ENCODE data around the gene RTN4RL2. TPM values are rescaled to one million over a fixed set of nuclear protein-coding genes. Genes with fewer than 3 reads are reported as not detected.

Gene RTN4RL2
- total and polyA plus RNA-seq, 9 of the 15 experiments (the other 6 are each of a cell fraction or from before 2014, with no cell fraction given) = 0.06 to 1.9 (median 0.34) TPM; not detected in 4

DNA sequence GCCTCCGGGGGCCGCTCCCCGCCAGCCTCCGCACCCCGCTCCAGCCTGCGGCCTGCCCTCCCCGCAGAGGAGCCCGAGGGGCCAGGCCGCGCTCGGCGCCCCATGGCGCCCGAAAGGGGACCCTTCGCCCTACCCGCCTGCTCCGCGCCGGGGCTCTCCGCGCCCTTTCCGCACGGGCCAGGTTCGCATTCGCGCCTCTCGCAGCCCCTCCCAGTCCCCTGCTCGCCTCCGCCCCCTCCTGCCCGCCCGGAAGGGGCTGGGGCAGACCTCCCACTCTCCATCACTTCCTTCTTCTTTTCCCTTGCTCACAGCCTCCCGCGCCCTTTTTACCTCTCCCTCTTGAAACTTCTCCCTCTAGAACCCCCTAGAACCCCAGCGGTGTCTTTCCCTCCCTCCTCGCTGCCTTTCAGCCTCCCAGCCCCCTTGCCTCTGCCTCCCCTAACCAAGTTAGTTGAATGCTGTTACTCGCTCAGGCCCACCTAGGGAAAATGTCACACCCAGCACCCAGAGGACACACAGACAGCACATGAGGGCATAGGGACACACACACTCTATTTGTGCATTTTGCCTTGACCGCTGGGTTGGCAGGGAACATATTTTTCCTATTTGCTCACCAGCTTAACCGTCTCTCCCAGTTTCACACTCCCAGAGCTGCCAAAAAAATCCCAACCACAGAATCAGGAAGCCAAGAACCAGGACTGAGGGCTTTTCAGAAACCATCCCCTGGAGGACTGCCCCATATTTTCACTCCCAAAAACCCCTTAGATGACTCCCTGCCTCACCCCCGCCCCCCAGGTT, 33.2 kb upstream of the RTN4RL2 start, which contains the start of gene SLC43A3 (continued):
- TF ChIP-seq MGA (IDR thresholded peaks at IDR 0.05) = peak; percentile 59
- peak; percentile 75; the same call in 1 of the 2 replicates for TF ChIP-seq HDAC2 (IDR thresholded peaks at IDR 0.05)
- peak; percentile 85 for TF ChIP-seq POLR2B (IDR thresholded peaks at IDR 0.05; ENCODE audit: low read depth, partially characterized antibody)
- TF ChIP-seq ZNF407 (IDR thresholded peaks at IDR 0.05; ENCODE audit: low read depth) = peak; percentile 45; the same call in 1 of the 2 replicates
- TF ChIP-seq ZNF75A (CRISPR knock-in tag; IDR thresholded peaks at IDR 0.05) = no peak
- TF ChIP-seq ZNF76 (CRISPR knock-in tag; IDR thresholded peaks at IDR 0.05; ENCODE audit: borderline replicate concordance) = no peak
- peak; percentile 26; the same call in 1 of the 2 replicates for TF ChIP-seq GATAD2A (IDR thresholded peaks at IDR 0.05)
